K562 (cell line): Measurements from ENCODE around the gene TOMM6. TPM values are rescaled to one million over a fixed set of nuclear protein-coding genes. Genes with fewer than 3 reads are reported as not detected.

ENCODE experiments used
- ATAC-seq: fragments of 200-7000 bp; cut with Tn5 transposase; 3 replicates; pipeline ENCODE4 v1.9.1; 2020; ENCODE audit warnings: moderate library complexity
- BruUV-seq: library from RNA; stranded (reverse); fragments of 400-500 nt; replicated peaks from 2 replicates; lab custom pipeline; 2021; lab: Mats Ljungman, UMichigan
- CTCF ChIA-PET: fragments of 300-600 bp; formaldehyde crosslinking; extraction: SDS; loops from one replicate; lab custom pipeline; 2021; ENCODE audit warnings: low intra/inter-chr PET ratio; lab: Yijun Ruan, JAX
- POLR2A ChIA-PET: fragments of 300-600, 350-650 bp; sonication (Branson Sonifier 250); formaldehyde crosslinking; extraction: SDS; loops from one replicate; lab custom pipeline; 2021; ENCODE audit warnings: antibody characterized with exemption, inconsistent platforms; lab: Yijun Ruan, JAX
- DNase-seq, 4 experiments: peaks; one replicate each; pipeline versions ENCODE4 v3.0.0 to v3.0.0-alpha.2; 2011 to 2018; ENCODE audit warnings: low spot score in 3 of 4, mixed read lengths in 3 of 4; ENCODE audit errors: extremely low read depth in 1 of 4
- FAIRE-seq: peaks from 2 replicates; lab custom pipeline; 2011; peaks lifted over from hg19 to GRCh38; lab: Jason Lieb, UNC
- H2AFZ ChIP-seq: 2 replicates; pipeline ENCODE4 v1.6.0; 2011; ENCODE audit warnings: low read depth, low read length, control low read depth, inconsistent platforms
- H3K27ac ChIP-seq: fragments of 200-600 bp; 3 replicates; pipeline ENCODE4 v1.8.0; 2011; ENCODE audit warnings: low read depth, mild to moderate bottlenecking, control low read depth, inconsistent platforms, low read length, moderate library complexity, mixed read lengths; ENCODE audit errors: extremely low read depth
- H3K27me3 ChIP-seq, 2 experiments: fragments of 300-600 bp in 1 of 2; 2 replicates in 1 of 2; 3 replicates in 1 of 2; pipeline versions ENCODE4 v1.6.0 to v1.8.0; 2011; ENCODE audit warnings: inconsistent platforms in 2 of 2, low read length in 2 of 2, mild to moderate bottlenecking in 1 of 2, mixed read lengths in 1 of 2, moderate library complexity in 1 of 2; ENCODE audit not compliant: control insufficient read depth in 2 of 2, insufficient read depth in 2 of 2
- H3K36me3 ChIP-seq: fragments of 300-600 bp; 3 replicates; pipeline ENCODE4 v1.8.0; 2011; ENCODE audit warnings: mild to moderate bottlenecking, low read length, inconsistent platforms; ENCODE audit not compliant: control insufficient read depth, insufficient read depth
- H3K4me1 ChIP-seq, 2 experiments: fragments of 200-600 bp in 1 of 2; replicated peaks in 1 of 2; 2 replicates in 1 of 2; 3 replicates in 1 of 2; pipeline versions ENCODE4 v1.5.1 to v1.8.0; 2011; ENCODE audit warnings: inconsistent platforms in 2 of 2, low read length in 2 of 2, mild to moderate bottlenecking in 1 of 2, mixed read lengths in 1 of 2, moderate library complexity in 1 of 2; ENCODE audit not compliant: control insufficient read depth in 2 of 2, insufficient read depth in 2 of 2
- H3K4me2 ChIP-seq: 2 replicates; pipeline ENCODE4 v1.6.1; 2011; ENCODE audit warnings: low read length, control low read depth, inconsistent platforms, mixed read lengths; ENCODE audit not compliant: insufficient read depth
- H3K4me3 ChIP-seq: fragments of 200-600 bp; sonication (generic), shearing (Covaris generic); 2 replicates; pipeline ENCODE4 v1.5.1; 2016; ENCODE audit warnings: control low read depth, inconsistent platforms
- H3K79me2 ChIP-seq: fragments of 200-600 bp; 3 replicates; pipeline ENCODE4 v1.8.0; 2011; ENCODE audit warnings: low read length, inconsistent platforms; ENCODE audit not compliant: control insufficient read depth, insufficient read depth
- H3K9ac ChIP-seq, 2 experiments: 2 replicates each; pipeline versions ENCODE4 v1.6.0 to v1.6.1; 2011; ENCODE audit warnings: low read depth in 2 of 2, low read length in 2 of 2, control low read depth in 1 of 2, inconsistent platforms in 1 of 2, mild to moderate bottlenecking in 1 of 2, mixed read lengths in 1 of 2; ENCODE audit not compliant: insufficient read depth in 1 of 2
- H3K9me1 ChIP-seq: one replicate; pipeline ENCODE4 v1.6.0; 2011; ENCODE audit warnings: inconsistent platforms, mild to moderate bottlenecking, low read length, moderate library complexity; ENCODE audit not compliant: control insufficient read depth, insufficient read depth
- H3K9me3 ChIP-seq: replicated peaks from 2 replicates; pipeline ENCODE4 v1.5.1; 2011; ENCODE audit warnings: low read depth, low read length, inconsistent platforms; ENCODE audit not compliant: control insufficient read depth, insufficient read depth
- H4K20me1 ChIP-seq: replicated peaks from 2 replicates; pipeline ENCODE4 v1.6.1; 2011; ENCODE audit warnings: low read length, inconsistent platforms, mixed read lengths; ENCODE audit not compliant: control insufficient read depth, insufficient read depth
- CHD7 ChIP-seq: fragments of 200-600 bp; sonication (generic); IDR thresholded peaks from one replicate; pipeline ENCODE4 v1.6.1; 2012; ENCODE audit warnings: mild to moderate bottlenecking, low read depth, low read length, inconsistent platforms
- MAFF ChIP-seq: IDR thresholded peaks from 2 replicates; pipeline ENCODE4 v1.6.1; 2012; ENCODE audit warnings: low read length, improper control_type of control experiment
- ZNF316 ChIP-seq: fragments of 450-650 bp; IDR thresholded peaks from 2 replicates; pipeline ENCODE4 v1.6.1; 2016
- WGBS: fragments of 100-300 bp; shearing (Covaris generic); methylation state at CpG from one replicate; pipeline ENCODE4 v1.1.6; 2016; ENCODE audit warnings: low coverage, mixed read lengths; ENCODE audit not compliant: insufficient coverage; ENCODE audit errors: missing lambda C conversion rate; 5-methylcytosine and 5-hydroxymethylcytosine counted together
- in situ Hi-C: fragments of 300-500 bp; cut with MboI; formaldehyde crosslinking; loops from 4 replicates; pipeline ENCODE4 v1.15.0; 2018; ENCODE audit warnings: inconsistent platforms, mixed read lengths
- intact Hi-C: fragments of 100-400 bp; cut with micrococcal nuclease; formaldehyde crosslinking; loops from 2 replicates; pipeline ENCODE4 v1.14.2; 2022
- polyA plus RNA-seq, 8 experiments: library from polyadenylated mRNA; depleted of rRNA in 4 of 8; stranded (reverse) in 5 of 8; unstranded in 3 of 8; fragments of >200 nt; fragmentation: Nextera tagmentation in 2 of 8; fragmentation: Illumina TruSeq in 1 of 8; extraction: Ambion mirVana in 2 of 8; extraction: Trizol in 1 of 8; gene quantifications; 2 replicates each; pipeline versions ENCODE4 v1.2.1 to v1.2.3, GENCODE V29; 2011 to 2014; ENCODE audit warnings: inconsistent platforms in 1 of 8, missing spikeins in 1 of 8
- total RNA-seq, 7 experiments: library from RNA; depleted of rRNA in 6 of 7; stranded (reverse); fragments of >200 nt in 6 of 7; fragmentation: Illumina TruSeq in 2 of 7; extraction: Trizol in 2 of 7; gene quantifications; 2 replicates each; pipeline versions ENCODE4 v1.2.1 to v1.2.3, GENCODE V29; 2011 to 2021; ENCODE audit warnings: low replicate concordance in 1 of 7

TOMM6 gene
- total and polyA plus RNA-seq, 9 of the 15 experiments (the other 6 are each of a cell fraction or from before 2014, with no cell fraction given), result 380 to 2,097 (median 1,065) TPM

DNA sequence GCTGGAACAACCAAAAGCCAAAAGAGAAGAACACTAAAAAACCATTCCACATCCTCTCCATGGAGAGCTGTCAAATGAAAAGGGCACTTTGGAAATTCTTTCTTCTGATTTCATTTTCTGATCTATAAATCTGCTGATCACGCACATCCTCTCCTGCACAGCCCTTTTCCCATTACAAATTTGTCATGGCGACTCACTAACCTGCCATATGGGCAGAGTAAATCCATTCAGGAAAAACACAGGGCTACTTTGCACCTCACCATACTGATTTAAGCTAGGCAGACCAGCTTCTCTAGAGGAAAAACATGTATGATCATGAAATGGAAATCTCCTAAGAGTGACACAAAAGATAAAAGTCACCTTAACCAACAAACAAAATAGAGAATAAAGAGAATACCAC, 26.0 kb downstream of the TOMM6 start:
- H3K9me3 ChIP-seq, result no peaks in the 10 kb centered on the region
- WGBS, result 63% methylated on average over 2 of the region's 2 CpGs
- ATAC-seq, result no peak
- FAIRE-seq, result no peak
- CTCF ChIA-PET, result interaction anchor here (0.6 kb wide), 1 partner anchor 10 kb away, joined by 3 read pairs; no protein-coding TSS in a partner anchor
- no peaks in the 10 kb centered on the region for H3K36me3 ChIP-seq
- intact Hi-C loops, result no loop called here
- TF ChIP-seq ZNF316 (peak; percentile 72), MAFF (0 out of 2 replicates have a peak, but pooled peaks have one; percentile 4), CHD7 (no peak)
- no peaks in the 10 kb centered on the region for H3K9me1 ChIP-seq
- no peaks in the 10 kb centered on the region; the same call in 2 of the 3 replicates for H3K79me2 ChIP-seq
- H4K20me1 ChIP-seq, result no peaks in the 10 kb centered on the region
- DNase-seq, result no peak
- H3K27me3 ChIP-seq, result no peaks in the 10 kb centered on the region
- no peak overlapping the region for H2AFZ ChIP-seq
- in situ Hi-C loops, result no loop called here
- POLR2A ChIA-PET, result interaction anchor here (1.0 to 1.1 kb wide), 3 partner anchors 42 to 154 kb away, joined by 3 read pairs; no protein-coding TSS in a partner anchor
- no peak overlapping the region for H3K4me2 ChIP-seq
- H3K4me1 ChIP-seq, result peaks cover 0 to 8% of the 10 kb centered on the region in 2 experiments; a peak in 3 of 5 replicates
- no peak overlapping the region for H3K27ac ChIP-seq
- no peak overlapping the region for H3K4me3 ChIP-seq
- no peak overlapping the region for H3K9ac ChIP-seq
- no TSS peak for BruUV-seq
